Pancreas (tissue), 10 donors: ENCODE measurements around the gene AZIN2. TPM values are rescaled to one million over a fixed set of nuclear protein-coding genes. Genes with fewer than 3 reads are reported as not detected.
A peak's percentile ranks its signal among the peaks of the same experiment; 100 is the strongest.

ENCODE experiments used
- ATAC-seq, 4 donors: fragments of 200-7000 bp; cut with Tn5 transposase; one replicate each; pipeline versions ENCODE4 v1.8.0 to v1.9.1; 2020; ENCODE audit warnings: mild to moderate bottlenecking in 4 of 4, moderate library complexity in 4 of 4
- DNase-seq, 6 donors: peaks; one replicate each; pipeline ENCODE4 v3.0.0-alpha.2; 2020
- FAIRE-seq: peaks from 2 replicates; lab custom pipeline; 2012; peaks lifted over from hg19 to GRCh38; lab: Jason Lieb, UNC
- H3K27ac ChIP-seq, 4 donors: fragments of 200-600 bp; sonication (generic); 1 replicate in 3 of 4; 2 replicates in 1 of 4; pipeline versions ENCODE4 v1.5.0 to v1.8.0; 2020
- H3K27me3 ChIP-seq, 4 donors: fragments of 200-600 bp; one replicate each; pipeline ENCODE4 v1.8.0; 2021
- H3K36me3 ChIP-seq, 3 donors: fragments of 200-600 bp; sonication (generic) in 1 of 3; one replicate each; pipeline versions ENCODE4 v1.5.0 to v1.8.0; 2020 to 2021
- H3K4me1 ChIP-seq, 3 donors: fragments of 200-600 bp; one replicate each; pipeline ENCODE4 v1.8.0; 2021
- H3K4me3 ChIP-seq, 4 donors: fragments of 200-600 bp; sonication (generic) in 2 of 4; one replicate each; pipeline versions ENCODE4 v1.5.0 to v1.8.0; 2020 to 2021
- H3K9me3 ChIP-seq, 4 donors: fragments of 200-600 bp; one replicate each; pipeline ENCODE4 v1.8.0; 2021
- WGBS, 2 donors: extraction: QIAGEN DNeasy Blood & Tissue Kit; methylation state at CpG; one replicate each; pipeline ENCODE4 v1.1.7; 2013; 5-methylcytosine and 5-hydroxymethylcytosine counted together
- intact Hi-C, 3 donors: fragments of 100-400 bp; cut with DNase I; formaldehyde crosslinking; loops; one replicate each; pipeline versions ENCODE4 v1.11.1 to v1.14.2; 2022
- polyA plus RNA-seq, 2 donors: library from polyadenylated mRNA; stranded (reverse); fragments of 200-250 nt; gene quantifications; one replicate each; pipeline ENCODE4 v1.2.3, GENCODE V29; 2013
- total RNA-seq, 6 donors: library from RNA; stranded (reverse); fragmentation: NEBNext Ultra II Directional in 4 of 6; extraction: Animal tissue kit (Norgen Biotek cat#: 25700) in 4 of 6; gene quantifications; one replicate each; pipeline versions ENCODE4 v1.2.1 to v1.2.4, GENCODE V29; 2021 to 2023
- TF ChIP-seq, protein P1 (sequence below), 4 donors: fragments of 200-600 bp; sonication (generic) in 3 of 4; IDR thresholded peaks; one replicate each; pipeline versions ENCODE4 v1.5.0 to v1.8.0; 2021; ENCODE audit warnings: antibody characterized with exemption in 4 of 4
- donor health status: healthy with polysubstance abuse.
- donor health status: DM: no; HTN: no; CAD: no; lungs with moderate emphysema.
- donor health status: DM: no; HTN: no; CAD: no.
- donor health status: control.
- donor health status: control.
- donor health status: Bipolar disorder and iron deficiency.
- donor health status: DM: yes; HTN: yes; CAD: no.
- donor health status: DM: no; HTN: no; CAD: no.
- donor health status: DM: no; HTN: no; CAD: no.
- donor health status: DM: yes; HTN: yes; CAD: no.

Gene AZIN2
- total RNA-seq (1 to 10 TPM; 1.2 to 3.8 (median 2.1) TPM), polyA plus RNA-seq (1 to 10 TPM; 2.4 to 5.0 TPM)

DNA sequence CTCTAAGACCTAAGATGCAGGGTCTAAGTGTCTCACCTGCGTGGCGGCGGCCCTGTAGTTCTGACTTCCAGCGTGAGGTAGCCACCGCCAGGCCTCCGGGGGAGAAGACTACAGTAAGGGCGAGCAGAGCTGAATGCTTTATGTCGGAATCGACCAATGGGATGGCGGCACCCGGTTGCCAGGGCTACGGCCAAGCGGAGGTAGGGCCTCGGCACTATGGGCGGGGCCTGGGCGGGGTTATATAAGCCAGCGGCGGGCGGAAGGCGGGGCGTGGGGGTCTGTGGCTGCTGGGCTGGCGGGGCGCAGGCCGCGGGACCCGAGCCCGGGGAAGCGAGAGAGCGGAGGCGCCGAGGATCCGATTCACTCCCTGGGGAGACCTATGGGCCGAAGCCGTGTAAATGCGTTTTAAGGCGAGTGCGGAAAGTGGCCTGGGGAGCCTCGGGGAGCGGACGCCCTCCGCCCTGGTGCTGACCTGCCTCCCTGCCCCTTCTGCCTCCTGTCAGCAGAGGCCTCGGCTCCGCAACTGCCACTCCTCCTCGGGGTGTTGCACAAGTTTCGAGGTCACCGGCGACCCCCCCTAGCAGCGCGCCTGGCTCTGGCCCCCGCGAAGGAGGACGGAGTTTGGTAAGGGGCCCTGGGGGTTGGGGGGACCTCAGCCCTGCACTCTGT, at the start of gene AZIN2:
AZIN2 (plus strand) TSS at position 269 of the 669 bp plus-strand sequence. CDS start 1,097 bp downstream, outside the sequence.
- TF ChIP-seq, protein P1, sequence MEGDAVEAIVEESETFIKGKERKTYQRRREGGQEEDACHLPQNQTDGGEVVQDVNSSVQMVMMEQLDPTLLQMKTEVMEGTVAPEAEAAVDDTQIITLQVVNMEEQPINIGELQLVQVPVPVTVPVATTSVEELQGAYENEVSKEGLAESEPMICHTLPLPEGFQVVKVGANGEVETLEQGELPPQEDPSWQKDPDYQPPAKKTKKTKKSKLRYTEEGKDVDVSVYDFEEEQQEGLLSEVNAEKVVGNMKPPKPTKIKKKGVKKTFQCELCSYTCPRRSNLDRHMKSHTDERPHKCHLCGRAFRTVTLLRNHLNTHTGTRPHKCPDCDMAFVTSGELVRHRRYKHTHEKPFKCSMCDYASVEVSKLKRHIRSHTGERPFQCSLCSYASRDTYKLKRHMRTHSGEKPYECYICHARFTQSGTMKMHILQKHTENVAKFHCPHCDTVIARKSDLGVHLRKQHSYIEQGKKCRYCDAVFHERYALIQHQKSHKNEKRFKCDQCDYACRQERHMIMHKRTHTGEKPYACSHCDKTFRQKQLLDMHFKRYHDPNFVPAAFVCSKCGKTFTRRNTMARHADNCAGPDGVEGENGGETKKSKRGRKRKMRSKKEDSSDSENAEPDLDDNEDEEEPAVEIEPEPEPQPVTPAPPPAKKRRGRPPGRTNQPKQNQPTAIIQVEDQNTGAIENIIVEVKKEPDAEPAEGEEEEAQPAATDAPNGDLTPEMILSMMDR (IDR thresholded peaks at IDR 0.05): no peak
- DNase-seq (peak; percentile 96 to 99 (median 98)), FAIRE-seq (no peak), ATAC-seq (peak; percentile 98 to 100 (median 99))
- Histone ChIP-seq H3K9me3 (no peaks in the 10 kb centered on the region), H3K36me3 (no peaks in the 10 kb centered on the region), H3K4me1 (peaks cover 0 to 10% (median 8%) of the 10 kb centered on the region in 3 donors), H3K4me3 (peak within 1 kb of the TSS; percentile 41 to 85 (median 73)), H3K27me3 (no peaks in the 10 kb centered on the region), H3K27ac (no peak within 1 kb of the TSS)
- WGBS, 2 donors: 1% methylated on average over 34 to 52 of the region's 52 CpGs
- intact Hi-C loops: no loop called here

DNA sequence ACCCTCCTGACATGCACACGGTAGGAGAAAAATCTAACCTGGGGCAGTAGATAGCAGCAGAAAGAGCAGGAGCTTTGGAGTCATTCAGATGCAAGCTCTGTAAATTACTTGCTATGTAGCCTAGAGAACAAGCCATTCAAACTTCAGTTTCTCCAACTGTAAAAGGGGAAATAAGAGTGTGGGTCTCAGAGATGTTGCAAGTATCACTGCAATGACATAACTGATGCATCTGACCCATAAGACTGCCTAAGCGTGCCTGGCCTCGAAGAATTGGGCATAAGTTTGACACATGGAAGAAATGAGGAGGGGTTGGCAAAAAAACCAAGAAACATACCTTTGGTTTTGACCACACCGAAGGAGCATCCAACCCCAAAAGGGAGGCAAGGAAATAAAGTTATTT, 49.4 kb upstream of the AZIN2 start:
- Histone ChIP-seq H3K36me3 (no peaks in the 10 kb centered on the region), H3K27ac (no peak overlapping the region), H3K27me3 (no peaks in the 10 kb centered on the region), H3K4me1 (peaks cover 8 to 33% (median 26%) of the 10 kb centered on the region in 3 donors), H3K9me3 (no peaks in the 10 kb centered on the region), H3K4me3 (no peak overlapping the region)
- TF ChIP-seq, protein P1 (IDR thresholded peaks at IDR 0.05): no peak
- ATAC-seq (no peak), DNase-seq (no peak), FAIRE-seq (no peak)
- WGBS, 2 donors: 81 to 83% methylated on average over 4 of the region's 4 CpGs
- intact Hi-C loops: no loop called here

DNA sequence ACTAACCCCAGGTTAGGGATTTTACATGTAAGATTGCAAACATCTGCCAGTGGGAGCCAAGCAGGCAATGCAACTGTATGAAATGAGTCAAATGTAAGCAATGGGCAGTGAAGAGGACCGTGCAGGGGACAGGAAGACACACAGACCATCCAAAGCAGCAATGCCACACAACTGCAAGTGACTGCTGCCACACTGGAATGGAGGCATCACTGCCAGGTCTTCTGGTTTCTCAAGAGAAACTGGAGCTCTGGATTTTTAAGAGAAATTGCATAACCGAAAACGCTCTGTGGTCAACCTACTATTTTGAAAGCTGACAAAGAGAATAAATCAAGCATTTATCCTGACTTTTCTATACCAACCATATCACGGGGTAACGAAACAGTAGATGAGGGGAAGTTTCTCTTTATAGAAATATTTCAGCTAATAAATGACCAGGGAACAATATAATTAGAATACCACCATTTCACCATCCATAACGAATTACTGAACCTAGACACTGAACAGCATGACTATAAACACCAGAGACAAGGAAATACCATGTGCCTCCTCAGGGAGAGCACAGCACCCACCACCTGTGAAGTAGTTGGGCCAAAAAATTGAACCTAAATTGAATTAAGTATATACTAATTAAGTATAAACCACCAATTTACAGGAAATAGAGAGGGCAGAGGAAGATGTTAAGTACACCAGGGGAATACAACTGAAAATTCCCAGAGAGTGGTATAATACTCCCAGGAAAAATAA, 48.7 kb upstream of the AZIN2 start:
- Histone ChIP-seq H3K27ac (no peak overlapping the region), H3K4me1 (peaks cover 8 to 29% (median 28%) of the 10 kb centered on the region in 3 donors), H3K36me3 (no peaks in the 10 kb centered on the region), H3K9me3 (no peaks in the 10 kb centered on the region), H3K4me3 (no peak overlapping the region), H3K27me3 (no peaks in the 10 kb centered on the region)
- DNase-seq (no peak), FAIRE-seq (no peak), ATAC-seq (no peak)
- intact Hi-C loops: no loop called here
- TF ChIP-seq, protein P1 (IDR thresholded peaks at IDR 0.05): no peak
- 73 to 78% methylated on average over 6 of the region's 6 CpGs for WGBS, 2 donors

DNA sequence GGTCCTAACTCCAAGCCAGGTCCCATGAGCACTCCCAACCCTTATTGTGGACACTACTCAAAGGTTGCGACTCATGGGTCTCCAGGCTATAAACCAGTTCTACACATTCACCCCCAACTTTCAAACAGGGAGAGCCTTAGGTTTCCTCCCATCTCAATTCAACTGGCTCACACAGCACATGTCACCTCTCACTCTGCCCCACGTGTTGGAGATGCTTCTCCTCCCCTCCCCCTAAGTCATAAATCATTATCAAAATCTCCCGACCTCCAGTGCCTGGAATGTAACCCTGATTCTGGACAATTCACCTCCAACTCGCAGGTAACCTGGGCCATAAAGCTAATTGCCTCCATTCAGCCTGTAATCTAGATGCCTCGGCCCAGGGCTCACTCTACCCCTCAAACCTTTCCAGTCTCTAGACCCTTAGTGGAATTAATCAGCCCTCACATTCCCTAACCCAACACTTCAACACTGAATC, 44.9 kb upstream of the AZIN2 start:
- TF ChIP-seq, protein P1 (IDR thresholded peaks at IDR 0.05): no peak
- FAIRE-seq (no peak), ATAC-seq (peak in 3 of 4 donors; percentile 5 to 29 (median 9)), DNase-seq (no peak)
- Histone ChIP-seq H3K9me3 (no peaks in the 10 kb centered on the region), H3K4me3 (peak overlapping the region; percentile 64 to 82 (median 70)), H3K36me3 (no peaks in the 10 kb centered on the region), H3K4me1 (peaks cover 8 to 25% (median 20%) of the 10 kb centered on the region in 3 donors), H3K27me3 (no peaks in the 10 kb centered on the region), H3K27ac (peak overlapping the region; percentile 43 to 76 (median 68))
- intact Hi-C loops: no loop called here
- WGBS, 2 donors: 3 to 6% methylated on average over 5 of the region's 5 CpGs
